Measurements from ENCODE around the gene NTRK2.

DNA sequence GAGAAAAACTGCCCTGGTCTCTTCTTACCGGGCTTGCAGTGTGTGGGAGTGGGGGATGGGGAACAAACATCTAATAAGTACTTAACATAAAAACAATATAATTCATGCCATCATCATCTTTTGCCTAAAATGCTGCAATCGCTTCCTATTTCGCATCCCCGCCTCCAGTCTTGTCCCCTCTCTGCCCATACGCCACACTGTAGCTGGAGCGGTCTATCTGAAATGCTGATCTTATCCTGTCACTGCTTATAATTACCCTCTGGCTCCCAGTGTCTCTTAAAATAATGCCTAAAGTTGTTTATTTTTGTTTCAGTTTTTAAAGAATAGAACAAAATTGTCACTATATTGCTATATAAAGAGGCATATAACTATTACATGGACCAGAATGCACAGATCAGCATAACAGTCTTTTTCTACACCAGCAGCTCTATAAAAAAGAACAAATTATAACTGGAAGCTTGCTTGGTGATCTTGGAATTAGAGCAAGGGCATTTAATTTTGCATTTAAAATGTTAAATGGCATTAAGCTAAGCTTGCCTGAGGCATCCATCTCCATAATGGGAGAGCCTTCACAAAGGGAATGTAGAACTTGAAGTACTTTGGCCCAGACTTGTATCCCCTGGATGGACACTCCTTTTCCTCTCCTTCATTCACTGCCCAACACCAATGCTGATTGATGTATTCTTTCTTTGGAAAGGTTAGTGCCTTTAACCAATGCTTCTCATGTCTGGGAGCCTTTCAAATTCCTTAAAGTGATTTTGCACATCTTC lies 12.2 kb downstream of the NTRK2 start:
- TF ChIP-seq, protein P1, sequence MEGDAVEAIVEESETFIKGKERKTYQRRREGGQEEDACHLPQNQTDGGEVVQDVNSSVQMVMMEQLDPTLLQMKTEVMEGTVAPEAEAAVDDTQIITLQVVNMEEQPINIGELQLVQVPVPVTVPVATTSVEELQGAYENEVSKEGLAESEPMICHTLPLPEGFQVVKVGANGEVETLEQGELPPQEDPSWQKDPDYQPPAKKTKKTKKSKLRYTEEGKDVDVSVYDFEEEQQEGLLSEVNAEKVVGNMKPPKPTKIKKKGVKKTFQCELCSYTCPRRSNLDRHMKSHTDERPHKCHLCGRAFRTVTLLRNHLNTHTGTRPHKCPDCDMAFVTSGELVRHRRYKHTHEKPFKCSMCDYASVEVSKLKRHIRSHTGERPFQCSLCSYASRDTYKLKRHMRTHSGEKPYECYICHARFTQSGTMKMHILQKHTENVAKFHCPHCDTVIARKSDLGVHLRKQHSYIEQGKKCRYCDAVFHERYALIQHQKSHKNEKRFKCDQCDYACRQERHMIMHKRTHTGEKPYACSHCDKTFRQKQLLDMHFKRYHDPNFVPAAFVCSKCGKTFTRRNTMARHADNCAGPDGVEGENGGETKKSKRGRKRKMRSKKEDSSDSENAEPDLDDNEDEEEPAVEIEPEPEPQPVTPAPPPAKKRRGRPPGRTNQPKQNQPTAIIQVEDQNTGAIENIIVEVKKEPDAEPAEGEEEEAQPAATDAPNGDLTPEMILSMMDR (IDR thresholded peaks at IDR 0.05; ENCODE audit: low read depth, low read length, poor library complexity, severe bottlenecking), result no peak
- TF ChIP-seq EZH2phosphoT487 (IDR thresholded peaks at IDR 0.05; ENCODE audit: borderline replicate concordance, low read length), result no peak
